ENCODE measurements around the gene AMBRA1. TPM values are rescaled to one million over a fixed set of nuclear protein-coding genes. Genes with fewer than 3 reads are reported as not detected.

Gene AMBRA1
- total and polyA plus RNA-seq, 11 donors: 5.6 to 23.5 (median 16.2) TPM

GRCh38 chr11:46527591-46528130 is 66.2 kb downstream of the AMBRA1 start:
- no peaks in the 10 kb centered on the region for H3K27me3 ChIP-seq
- no peak for ATAC-seq
- H3K36me3 ChIP-seq: no peaks in the 10 kb centered on the region
- intact Hi-C loops (cut with DNase I): loop anchor here in 7 of 10 donors (2.0 to 5.0 kb wide), 5 partner anchors 35 to 140 kb away; partner anchors contain the start of gene CHRM4 (in 1 of the 7)
- H3K27ac ChIP-seq: no peak overlapping the region
- WGBS, 4 donors: 79 to 97% (median 91%) methylated on average over 1 of the region's 1 CpG
- DNase-seq: no peak
- H3K9me3 ChIP-seq: peaks cover 0 to 11% (median 2%) of the 10 kb centered on the region in 12 donors
- peaks cover 3 to 50% (median 32%) of the 10 kb centered on the region in 12 donors for H3K4me1 ChIP-seq
- no peak overlapping the region for H3K4me3 ChIP-seq
- TF ChIP-seq CTCF (IDR thresholded peaks at IDR 0.05): no peak

GRCh38 chr11:46526216-46527215 is 67.3 kb downstream of the AMBRA1 start:
- H3K27ac ChIP-seq: no peak overlapping the region
- no peak overlapping the region for H3K4me3 ChIP-seq
- intact Hi-C loops (cut with DNase I): loop anchor here in 6 of 10 donors (5.0 kb wide), 3 partner anchors 34 to 139 kb away; partner anchors contain the start of gene CHRM4 (in 1 of the 6)
- ATAC-seq: no peak
- peaks cover 0 to 11% (median 2%) of the 10 kb centered on the region in 12 donors for H3K9me3 ChIP-seq
- 53 to 57% (median 54%) methylated on average over 2 of the region's 2 CpGs for WGBS, 4 donors
- H3K4me1 ChIP-seq: peaks cover 3 to 62% (median 41%) of the 10 kb centered on the region in 12 donors
- no peak for DNase-seq
- TF ChIP-seq CTCF (IDR thresholded peaks at IDR 0.05): no peak
- TF ChIP-seq POLR2A (IDR thresholded peaks at IDR 0.05): no peak
- H3K36me3 ChIP-seq: no peaks in the 10 kb centered on the region
- no peaks in the 10 kb centered on the region for H3K27me3 ChIP-seq

- Histone ChIP-seq H3K36me3 (no peaks in the 10 kb centered on the region), H3K9me3 (peaks cover 0 to 11% (median 2%) of the 10 kb centered on the region in 12 donors), H3K27me3 (no peaks in the 10 kb centered on the region), H3K27ac (peak overlapping the region in 1 of 12 donors; percentile 34), H3K4me1 (peaks cover 6 to 57% (median 42%) of the 10 kb centered on the region in 12 donors), H3K4me3 (no peak overlapping the region)
- ATAC-seq (peak in 1 of 4 donors; percentile 29), DNase-seq (no peak)
- TF ChIP-seq CTCF (IDR thresholded peaks at IDR 0.05) (no peak), POLR2A (IDR thresholded peaks at IDR 0.05) (no peak)
- intact Hi-C loops (cut with DNase I): no loop called here
These were observed 69.5 kb downstream of the AMBRA1 start for GRCh38 chr11:46524201-46524770.

GRCh38 chr11:46523290-46523689 is 70.5 kb downstream of the AMBRA1 start:
- intact Hi-C loops (cut with DNase I): no loop called here
- ATAC-seq (no peak), DNase-seq (no peak)
- H3K4me1 ChIP-seq: peaks cover 6 to 56% (median 37%) of the 10 kb centered on the region in 12 donors
- no peak overlapping the region for H3K27ac ChIP-seq
- no peak for TF ChIP-seq POLR2A (IDR thresholded peaks at IDR 0.05)
- no peak for TF ChIP-seq CTCF (IDR thresholded peaks at IDR 0.05)
- no peaks in the 10 kb centered on the region for H3K36me3 ChIP-seq
- peaks cover 0 to 11% (median 2%) of the 10 kb centered on the region in 12 donors for H3K9me3 ChIP-seq
- WGBS, 4 donors: 60 to 63% (median 62%) methylated on average over 6 of the region's 6 CpGs
- no peaks in the 10 kb centered on the region for H3K27me3 ChIP-seq
- H3K4me3 ChIP-seq: no peak overlapping the region
